Measurements from ENCODE around the gene TSKS.

Gene TSKS

DNA sequence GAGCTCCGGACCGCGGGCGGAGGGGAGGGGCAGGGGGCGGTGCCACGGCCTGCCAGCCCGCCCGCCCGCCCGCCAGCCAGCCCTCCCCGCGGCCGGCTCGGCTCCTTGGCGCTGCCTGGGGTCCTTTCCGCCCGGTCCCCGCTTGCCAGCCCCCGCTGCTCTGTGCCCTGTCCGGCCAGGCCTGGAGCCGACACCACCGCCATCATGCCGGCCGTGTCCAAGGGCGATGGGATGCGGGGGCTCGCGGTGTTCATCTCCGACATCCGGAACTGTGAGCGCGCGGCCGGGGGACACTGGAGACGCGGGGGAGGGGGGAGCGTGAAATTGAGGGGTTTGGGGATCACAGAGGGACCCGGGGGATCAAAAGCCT is 3.8 kb upstream of the TSKS start, which contains the start of gene AP2A1:
TSS of gene AP2A1 (plus strand) at position 72 of the 370 bp plus-strand sequence. CDS start at position 205, 133 bp downstream.
- peaks cover 8% of the 10 kb centered on the region for H3K36me3 Mint-ChIP-seq (ENCODE audit: low read depth)
- H3K27me3 Mint-ChIP-seq (ENCODE audit: low read depth): no peaks in the 10 kb centered on the region
- H3K27ac Mint-ChIP-seq: peak within 1 kb of the TSS; percentile 95
- H3K4me3 Mint-ChIP-seq: peak within 1 kb of the TSS; percentile 97
- H3K9me3 Mint-ChIP-seq: no peaks in the 10 kb centered on the region
- peaks cover 26% of the 10 kb centered on the region for H3K4me1 Mint-ChIP-seq (ENCODE audit: low read depth)
- DNase-seq (ENCODE audit: low spot score): no peak

DNA sequence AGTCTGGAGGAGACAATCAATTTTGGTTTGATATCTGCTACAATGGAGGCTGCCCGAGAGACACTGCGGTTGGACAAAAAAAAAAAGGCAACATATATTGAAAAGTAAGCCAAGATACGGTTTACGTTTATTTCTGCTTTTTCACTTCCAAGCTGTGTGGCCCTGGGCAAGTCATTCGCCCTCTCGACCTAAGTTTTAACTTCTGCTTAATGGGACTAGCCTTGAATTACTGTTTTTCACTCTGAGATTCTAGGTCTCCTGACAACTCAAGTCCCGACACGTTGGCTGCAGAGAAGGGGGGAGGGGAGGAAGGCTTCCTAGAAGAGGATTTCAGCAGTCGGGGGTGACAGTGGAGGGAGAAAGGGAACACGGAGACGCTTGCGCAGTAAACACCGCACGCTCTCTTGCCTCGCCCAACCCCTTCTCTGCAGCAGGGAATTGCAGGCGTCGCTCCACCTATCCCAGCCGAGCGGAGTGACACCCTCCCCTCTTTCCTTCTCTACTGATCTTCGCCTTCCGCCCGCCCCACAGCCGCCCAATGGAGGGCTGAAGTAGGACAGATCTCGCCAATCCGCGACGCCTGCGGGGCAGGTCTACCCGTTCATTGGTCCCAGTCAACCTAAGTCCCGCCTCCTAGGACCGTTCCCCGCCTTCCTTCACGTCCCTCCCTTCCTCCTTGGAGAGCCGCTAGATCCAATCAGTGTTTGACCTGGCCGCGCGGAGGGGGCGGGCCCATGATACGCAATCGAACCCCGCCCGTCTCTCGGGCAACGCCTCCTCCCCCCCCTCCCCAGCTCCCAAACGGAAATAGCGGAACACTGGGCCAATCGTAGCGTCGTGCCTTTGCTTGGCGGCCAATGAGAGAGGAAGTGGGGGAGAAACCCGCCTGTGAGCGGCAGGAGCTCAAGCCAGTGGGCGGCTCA is 3.2 kb upstream of the TSKS start:
- peak; percentile 99 for DNase-seq (ENCODE audit: low spot score)
- H3K27me3 Mint-ChIP-seq (ENCODE audit: low read depth): no peaks in the 10 kb centered on the region
- peaks cover 26% of the 10 kb centered on the region for H3K4me1 Mint-ChIP-seq (ENCODE audit: low read depth)
- H3K4me3 Mint-ChIP-seq: peak overlapping the region; percentile 97
- no peaks in the 10 kb centered on the region for H3K9me3 Mint-ChIP-seq
- H3K27ac Mint-ChIP-seq: peak overlapping the region; percentile 95
- H3K36me3 Mint-ChIP-seq (ENCODE audit: low read depth): peaks cover 5% of the 10 kb centered on the region

DNA sequence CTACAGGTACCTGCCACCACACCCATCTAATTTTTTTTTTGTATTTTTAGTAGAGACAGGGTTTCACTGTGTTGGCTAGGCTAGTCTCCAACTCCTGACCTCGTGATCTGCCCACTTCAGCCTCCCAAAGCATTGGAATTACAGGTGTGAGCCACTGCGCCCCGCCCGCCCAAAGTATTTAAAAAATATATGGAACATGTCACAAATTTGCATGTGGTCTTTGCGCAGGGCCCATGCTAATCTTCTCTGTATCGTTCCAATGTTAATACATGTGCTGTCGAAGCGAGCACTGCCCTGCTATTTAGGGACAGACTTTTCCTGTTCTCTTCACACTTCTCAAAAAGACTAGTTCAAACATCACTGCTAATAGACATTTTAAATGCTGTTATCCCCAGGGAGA is 1.2 kb upstream of the TSKS start:
- H3K9me3 Mint-ChIP-seq: no peaks in the 10 kb centered on the region
- H3K36me3 Mint-ChIP-seq (ENCODE audit: low read depth): no peaks in the 10 kb centered on the region
- H3K27ac Mint-ChIP-seq: no peak overlapping the region
- H3K4me3 Mint-ChIP-seq: peak overlapping the region; percentile 12
- H3K27me3 Mint-ChIP-seq (ENCODE audit: low read depth): no peaks in the 10 kb centered on the region
- H3K4me1 Mint-ChIP-seq (ENCODE audit: low read depth): peaks cover 24% of the 10 kb centered on the region
- DNase-seq (ENCODE audit: low spot score): no peak

DNA sequence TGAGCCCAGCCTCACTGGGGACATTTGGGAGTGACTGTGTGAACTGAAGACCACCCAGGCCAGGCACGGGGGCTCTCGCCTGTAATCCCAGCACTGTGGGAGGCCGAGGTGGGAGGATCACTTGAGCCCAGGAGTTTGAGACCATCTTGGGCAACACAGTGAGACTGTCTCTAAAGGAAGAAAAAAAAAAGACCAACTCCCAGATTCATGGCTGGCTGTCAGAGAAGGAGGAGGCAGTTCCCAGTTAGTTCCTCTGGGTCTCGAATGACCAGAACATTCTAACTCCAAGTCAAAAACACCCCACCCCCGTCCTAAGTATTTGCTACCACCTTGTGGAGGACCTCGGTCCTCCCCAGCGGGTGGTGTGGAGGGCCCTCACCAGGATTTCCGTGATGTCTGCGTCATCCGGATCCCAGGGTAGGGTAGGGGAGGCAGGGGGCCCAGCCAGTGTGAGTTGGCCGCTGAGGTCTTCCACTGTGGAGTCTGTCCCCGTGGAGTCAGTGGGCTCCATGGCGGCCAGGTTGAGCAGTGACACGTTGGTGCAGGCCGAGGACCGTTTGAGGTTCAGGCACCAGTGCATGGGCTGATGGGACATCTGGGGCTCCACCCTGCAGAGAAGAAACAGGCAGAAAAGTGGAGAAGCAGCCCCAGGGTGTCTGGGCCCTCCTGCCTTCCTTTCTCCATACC is 1.3 kb downstream of the TSKS start:
- peak; percentile 7 for DNase-seq (ENCODE audit: low spot score)
- no peaks in the 10 kb centered on the region for H3K9me3 Mint-ChIP-seq
- H3K4me1 Mint-ChIP-seq (ENCODE audit: low read depth): peaks cover 7% of the 10 kb centered on the region
- H3K36me3 Mint-ChIP-seq (ENCODE audit: low read depth): peaks cover 1% of the 10 kb centered on the region
- H3K27me3 Mint-ChIP-seq (ENCODE audit: low read depth): peaks cover 4% of the 10 kb centered on the region
- H3K27ac Mint-ChIP-seq: peak overlapping the region; percentile 68
- peak overlapping the region; percentile 38 for H3K4me3 Mint-ChIP-seq

DNA sequence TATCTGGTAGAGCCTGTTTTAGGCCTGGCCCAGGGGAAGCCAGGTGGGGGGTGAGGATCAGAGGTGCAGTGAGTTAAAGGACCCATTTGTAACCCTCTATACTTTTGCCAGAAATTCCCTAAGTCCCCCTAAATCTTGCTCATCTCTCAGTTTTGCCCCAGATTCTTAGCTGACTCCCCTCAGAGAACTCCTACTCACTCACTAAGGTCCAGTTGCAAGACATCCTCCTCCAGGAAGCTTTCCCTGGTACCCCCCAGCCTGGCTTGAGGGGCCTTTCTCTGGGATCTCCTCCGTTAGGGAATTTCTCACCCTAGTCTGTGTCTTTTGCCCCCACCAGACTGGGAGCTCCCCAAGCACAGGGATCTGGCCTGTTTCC is 1.9 kb downstream of the TSKS start:
- Mint-ChIP-seq H3K36me3 (ENCODE audit: low read depth) (peaks cover 1% of the 10 kb centered on the region), H3K4me3 (peak overlapping the region; percentile 38), H3K27ac (peak overlapping the region; percentile 23), H3K9me3 (no peaks in the 10 kb centered on the region), H3K4me1 (ENCODE audit: low read depth) (peaks cover 7% of the 10 kb centered on the region), H3K27me3 (ENCODE audit: low read depth) (peaks cover 4% of the 10 kb centered on the region)
- DNase-seq (ENCODE audit: low spot score): no peak

DNA sequence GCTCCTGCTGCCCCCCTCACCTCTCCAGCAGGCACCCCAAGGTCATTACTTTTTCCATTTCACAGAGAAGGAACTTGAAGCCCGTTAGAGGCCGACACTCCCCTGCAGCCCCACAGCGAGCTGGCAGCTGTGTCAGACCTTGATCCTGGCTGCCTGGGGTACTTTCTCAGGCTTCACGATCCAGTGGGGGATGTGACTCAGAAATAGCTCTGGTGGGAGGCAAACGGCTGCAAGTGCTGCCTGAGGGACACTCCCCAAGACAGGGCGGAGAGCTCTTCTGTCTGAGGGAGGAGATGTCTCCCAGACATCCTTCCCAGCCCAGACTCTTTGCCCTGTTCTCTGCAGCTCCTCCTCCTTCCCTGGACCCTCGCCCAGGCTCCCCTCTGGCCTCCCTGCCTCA is 4.8 kb downstream of the TSKS start:
- peaks cover 5% of the 10 kb centered on the region for H3K9me3 Mint-ChIP-seq
- H3K27ac Mint-ChIP-seq: no peak overlapping the region
- peaks cover 2% of the 10 kb centered on the region for H3K4me1 Mint-ChIP-seq (ENCODE audit: low read depth)
- peaks cover 4% of the 10 kb centered on the region for H3K27me3 Mint-ChIP-seq (ENCODE audit: low read depth)
- no peak for DNase-seq (ENCODE audit: low spot score)
- peaks cover 3% of the 10 kb centered on the region for H3K36me3 Mint-ChIP-seq (ENCODE audit: low read depth)
- H3K4me3 Mint-ChIP-seq: no peak overlapping the region

DNA sequence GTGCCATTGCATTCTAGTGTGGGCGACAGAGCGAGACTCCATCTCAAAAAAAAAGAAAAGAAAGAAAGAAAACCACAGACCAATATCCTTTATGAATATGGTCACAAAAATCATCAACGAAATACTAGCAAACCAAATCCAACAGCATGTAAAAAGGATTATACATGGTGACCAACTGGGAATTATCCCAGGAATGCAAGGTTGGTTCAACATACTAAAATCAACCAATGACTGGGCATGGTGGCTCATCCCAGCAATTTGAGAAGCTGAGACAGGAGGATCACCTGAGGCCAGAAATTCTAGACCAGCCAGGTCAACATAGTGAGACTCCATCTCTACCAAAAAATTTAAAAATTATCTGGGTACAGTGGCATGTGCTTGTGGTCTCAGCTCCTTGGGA is 7.2 kb downstream of the TSKS start:
- Mint-ChIP-seq H3K27ac (no peak overlapping the region), H3K4me3 (no peak overlapping the region), H3K9me3 (peaks cover 12% of the 10 kb centered on the region), H3K4me1 (ENCODE audit: low read depth) (no peaks in the 10 kb centered on the region), H3K36me3 (ENCODE audit: low read depth) (peaks cover 3% of the 10 kb centered on the region), H3K27me3 (ENCODE audit: low read depth) (peaks cover 4% of the 10 kb centered on the region)
- no peak for DNase-seq (ENCODE audit: low spot score)

DNA sequence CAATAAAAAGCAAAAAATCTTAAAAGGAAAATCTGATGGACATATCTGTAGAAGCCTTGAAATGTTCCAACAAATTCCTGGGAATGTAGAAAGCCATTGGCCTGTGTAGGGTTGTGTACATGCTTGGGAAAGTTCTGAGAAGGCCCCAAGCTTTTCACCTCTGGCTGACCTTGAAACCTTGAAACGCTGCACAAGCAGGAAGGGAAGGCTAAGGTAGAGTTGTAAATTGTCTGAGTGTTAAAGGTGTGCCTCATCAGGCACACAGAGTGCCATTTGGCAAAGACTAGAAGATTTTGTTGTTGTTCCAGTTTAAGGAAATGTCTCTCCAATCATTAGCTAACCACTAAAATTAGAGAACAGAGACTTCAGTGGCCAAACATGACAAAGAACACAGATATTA is 10.4 kb downstream of the TSKS start:
- H3K36me3 Mint-ChIP-seq (ENCODE audit: low read depth): peaks cover 3% of the 10 kb centered on the region
- H3K4me3 Mint-ChIP-seq: no peak overlapping the region
- H3K27ac Mint-ChIP-seq: no peak overlapping the region
- no peak for DNase-seq (ENCODE audit: low spot score)
- H3K9me3 Mint-ChIP-seq: peaks cover 12% of the 10 kb centered on the region
- H3K4me1 Mint-ChIP-seq (ENCODE audit: low read depth): no peaks in the 10 kb centered on the region
- no peaks in the 10 kb centered on the region for H3K27me3 Mint-ChIP-seq (ENCODE audit: low read depth)

DNA sequence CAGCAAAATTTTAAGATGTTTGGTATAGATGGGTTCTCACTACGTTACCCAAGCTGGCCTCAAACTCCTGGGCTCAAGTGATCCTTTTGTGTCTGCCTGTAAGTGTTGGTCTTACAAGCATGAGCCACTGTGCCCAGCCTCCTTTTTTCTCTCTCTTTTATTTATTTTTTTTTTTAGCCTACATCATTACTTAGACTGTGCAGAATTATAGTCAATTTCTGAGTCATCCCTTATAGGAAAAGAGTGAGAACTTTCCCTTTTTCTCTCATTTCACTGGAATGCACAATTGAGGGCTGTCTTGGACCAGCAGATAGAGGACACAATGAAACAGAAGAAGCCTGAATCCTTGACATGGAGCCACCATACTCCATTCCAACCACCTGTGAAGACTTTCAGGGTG is 13.3 kb downstream of the TSKS start:
- Mint-ChIP-seq H3K27me3 (ENCODE audit: low read depth) (no peaks in the 10 kb centered on the region), H3K4me3 (no peak overlapping the region), H3K4me1 (ENCODE audit: low read depth) (no peaks in the 10 kb centered on the region), H3K27ac (no peak overlapping the region), H3K9me3 (peaks cover 7% of the 10 kb centered on the region), H3K36me3 (ENCODE audit: low read depth) (no peaks in the 10 kb centered on the region)
- no peak for DNase-seq (ENCODE audit: low spot score)

DNA sequence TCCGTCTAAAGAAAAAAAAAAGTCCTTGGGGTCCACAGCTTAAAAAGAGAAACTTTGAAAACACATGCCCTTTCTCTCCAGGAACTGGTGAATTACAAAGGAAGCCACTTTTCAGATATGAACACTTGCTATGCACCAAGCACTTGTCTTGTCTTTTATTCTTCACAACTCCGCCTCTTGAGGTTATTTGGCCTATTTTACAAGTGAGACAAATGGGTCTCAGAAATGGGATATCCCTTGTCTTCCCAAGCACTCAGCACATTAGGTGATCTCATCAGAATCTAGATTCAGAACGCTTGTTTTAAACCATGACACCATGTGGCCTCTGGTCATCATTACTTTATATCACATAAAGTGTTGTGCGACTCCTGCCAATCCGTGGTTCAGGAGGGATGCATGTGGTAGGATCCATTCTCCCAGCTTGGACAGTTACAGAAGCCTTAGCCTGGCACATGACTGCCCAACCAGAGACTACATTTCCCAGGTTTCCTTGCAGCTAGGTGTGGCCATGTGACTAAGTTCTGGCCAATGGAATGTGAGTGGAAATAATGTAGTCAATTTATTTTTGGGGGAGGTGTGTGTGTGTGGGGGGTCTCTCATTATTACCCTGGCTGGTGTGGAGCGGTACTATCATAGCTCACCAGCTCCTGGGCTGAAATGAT is 13.9 kb downstream of the TSKS start:
- no peaks in the 10 kb centered on the region for H3K36me3 Mint-ChIP-seq (ENCODE audit: low read depth)
- H3K9me3 Mint-ChIP-seq: peaks cover 7% of the 10 kb centered on the region
- DNase-seq (ENCODE audit: low spot score): no peak
- no peak overlapping the region for H3K27ac Mint-ChIP-seq
- H3K4me3 Mint-ChIP-seq: no peak overlapping the region
- no peaks in the 10 kb centered on the region for H3K27me3 Mint-ChIP-seq (ENCODE audit: low read depth)
- H3K4me1 Mint-ChIP-seq (ENCODE audit: low read depth): no peaks in the 10 kb centered on the region

DNA sequence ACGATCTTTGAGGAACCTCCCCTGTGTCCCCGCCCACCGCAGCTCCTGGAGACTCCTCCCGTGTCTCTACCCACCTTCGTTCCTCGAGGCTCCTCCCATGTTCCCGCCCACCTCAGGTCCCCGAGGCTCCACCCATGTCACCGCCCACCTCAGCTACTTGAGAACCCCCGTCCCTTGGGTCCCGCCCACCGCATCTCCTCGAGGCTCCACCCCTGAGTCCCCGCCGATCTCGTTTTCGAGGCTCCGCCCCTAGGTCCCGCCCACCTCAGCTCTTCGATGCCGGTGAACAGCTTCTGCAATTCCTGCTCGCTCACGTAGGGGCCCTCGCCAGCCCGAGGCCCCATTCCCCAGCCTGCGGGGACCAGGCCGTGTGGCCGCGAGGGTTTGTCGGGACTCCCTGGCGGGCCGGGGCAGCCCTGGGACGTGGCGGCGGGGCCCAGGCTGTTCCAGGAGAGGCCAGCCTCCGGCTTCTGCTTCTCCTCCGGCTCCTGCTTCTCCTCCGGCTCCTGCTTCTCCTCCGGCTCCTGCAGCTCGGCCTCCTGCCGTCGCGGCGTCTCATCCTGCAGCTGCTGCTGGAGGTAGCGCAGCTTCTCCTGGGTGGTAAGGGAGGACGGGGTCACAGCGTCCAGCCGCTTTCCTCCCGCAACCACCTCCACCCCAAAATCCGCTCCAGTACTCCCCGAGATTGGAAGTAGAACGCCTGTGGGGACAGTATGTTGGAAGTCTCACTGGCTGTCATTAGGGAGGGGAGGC is 16.7 kb downstream of the TSKS start:
- Mint-ChIP-seq H3K27ac (no peak overlapping the region), H3K36me3 (ENCODE audit: low read depth) (no peaks in the 10 kb centered on the region)

DNA sequence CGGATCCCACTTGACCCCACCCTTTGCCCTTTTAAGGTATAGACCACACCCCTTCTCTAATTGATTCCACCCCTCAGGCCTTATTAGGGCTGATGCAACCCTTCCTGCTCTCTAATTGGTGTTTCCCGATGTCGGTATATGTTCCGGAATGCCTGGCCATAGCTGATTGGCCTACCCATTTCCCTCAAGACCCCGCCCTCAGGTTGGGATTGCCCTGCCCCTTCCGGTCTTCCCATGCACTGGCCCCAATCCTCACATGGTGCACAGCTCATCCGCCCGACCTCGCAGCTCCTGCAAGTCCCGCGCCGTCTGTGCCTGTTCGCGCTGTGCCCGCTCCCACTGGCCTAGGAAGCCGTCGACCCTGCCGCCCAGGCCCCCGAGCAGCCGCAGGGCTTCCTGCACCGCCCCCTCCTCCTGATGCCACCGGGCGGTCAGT is 18.1 kb downstream of the TSKS start:
- no peaks in the 10 kb centered on the region for H3K36me3 Mint-ChIP-seq (ENCODE audit: low read depth)
- no peak overlapping the region for H3K27ac Mint-ChIP-seq
- H3K4me1 Mint-ChIP-seq (ENCODE audit: low read depth): no peaks in the 10 kb centered on the region
- no peak overlapping the region for H3K4me3 Mint-ChIP-seq
- H3K9me3 Mint-ChIP-seq: no peaks in the 10 kb centered on the region
- no peaks in the 10 kb centered on the region for H3K27me3 Mint-ChIP-seq (ENCODE audit: low read depth)
- no peak for DNase-seq (ENCODE audit: low spot score)

More for the DNA sequence above, 16.7 kb downstream of the TSKS start:
- H3K4me3 Mint-ChIP-seq: no peak overlapping the region
- no peaks in the 10 kb centered on the region for H3K27me3 Mint-ChIP-seq (ENCODE audit: low read depth)
- DNase-seq (ENCODE audit: low spot score): peak; percentile 13
- H3K9me3 Mint-ChIP-seq: no peaks in the 10 kb centered on the region
- no peaks in the 10 kb centered on the region for H3K4me1 Mint-ChIP-seq (ENCODE audit: low read depth)

DNA sequence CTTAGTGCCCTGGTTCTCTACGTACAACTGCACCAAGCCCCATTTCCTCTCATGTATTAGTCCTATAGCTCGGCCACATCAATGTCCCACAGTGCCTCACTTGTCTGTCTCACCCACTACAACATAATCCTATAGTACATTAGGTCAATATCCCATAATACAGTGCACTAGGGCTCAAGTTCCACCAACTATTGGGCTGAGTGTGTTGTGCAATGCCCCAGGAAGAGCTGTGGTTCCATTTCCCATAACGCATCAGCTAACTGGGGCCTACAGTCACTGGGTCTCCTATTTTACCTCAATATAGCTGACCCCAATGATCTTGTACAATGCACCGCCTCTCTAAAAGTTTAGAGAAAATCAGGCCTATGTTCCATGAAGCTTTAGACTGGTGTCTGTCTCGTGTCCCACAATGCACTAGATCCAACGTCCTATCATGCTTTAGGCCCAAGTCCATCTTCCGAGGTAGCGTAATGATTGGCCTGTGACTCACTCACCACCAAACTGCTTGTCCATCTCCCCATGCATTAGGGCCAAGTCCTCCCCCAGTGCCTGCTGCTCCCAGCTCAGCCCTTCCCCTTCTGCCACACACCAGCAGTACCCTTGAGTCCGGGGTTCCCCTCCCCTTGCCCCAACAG is 21.8 kb downstream of the TSKS start:
- Mint-ChIP-seq H3K4me3 (no peak overlapping the region), H3K4me1 (ENCODE audit: low read depth) (peaks cover 2% of the 10 kb centered on the region), H3K9me3 (no peaks in the 10 kb centered on the region), H3K27ac (no peak overlapping the region), H3K36me3 (ENCODE audit: low read depth) (no peaks in the 10 kb centered on the region), H3K27me3 (ENCODE audit: low read depth) (no peaks in the 10 kb centered on the region)
- DNase-seq (ENCODE audit: low spot score): no peak
